DND-41 (cell line): ENCODE results near the gene IL13RA2.

Experiments used
- ATAC-seq: fragments of 200-7000 bp; cut with Tn5 transposase; 3 replicates; pipeline ENCODE4 v1.9.1; 2021; ENCODE audit warnings: low read depth; ENCODE audit not compliant: insufficient read depth
- DNase-seq: peaks from one replicate; pipeline ENCODE4 v3.0.0-alpha.2; 2020
- H2AFZ ChIP-seq: 2 replicates; pipeline ENCODE4 v1.6.0; 2012; ENCODE audit warnings: low read depth, low read length
- H3K27ac ChIP-seq: 2 replicates; pipeline ENCODE4 v1.5.1; 2012; ENCODE audit warnings: low read length, inconsistent platforms
- H3K27me3 ChIP-seq: fragments of 200-600 bp; sonication (generic); 2 replicates; pipeline ENCODE4 v1.6.0; 2012; ENCODE audit warnings: low read length, mild to moderate bottlenecking, inconsistent platforms; ENCODE audit not compliant: insufficient read depth, poor library complexity
- H3K36me3 ChIP-seq: 2 replicates; pipeline ENCODE4 v1.5.1; 2012; ENCODE audit warnings: low read length, inconsistent platforms; ENCODE audit not compliant: insufficient read depth
- H3K4me1 ChIP-seq: 2 replicates; pipeline ENCODE4 v1.5.1; 2012; ENCODE audit warnings: mild to moderate bottlenecking, low read length; ENCODE audit not compliant: insufficient read depth
- H3K4me2 ChIP-seq: 2 replicates; pipeline ENCODE4 v1.6.0; 2012; ENCODE audit warnings: mild to moderate bottlenecking, moderate library complexity, low read length, inconsistent platforms; ENCODE audit not compliant: insufficient read depth
- H3K4me3 ChIP-seq, 2 experiments: fragments of 200-600 bp in 1 of 2; shearing (Covaris generic) in 1 of 2; 2 replicates each; pipeline ENCODE4 v1.5.1; 2012 to 2016; ENCODE audit warnings: inconsistent platforms in 2 of 2, low read length in 2 of 2, mild to moderate bottlenecking in 2 of 2, low read depth in 1 of 2, moderate library complexity in 1 of 2
- H3K79me2 ChIP-seq: 2 replicates; pipeline ENCODE4 v1.6.0; 2012; ENCODE audit warnings: low read length, inconsistent platforms; ENCODE audit not compliant: insufficient read depth
- H3K9ac ChIP-seq: 2 replicates; pipeline ENCODE4 v1.6.0; 2012; ENCODE audit warnings: low read depth, mild to moderate bottlenecking, inconsistent platforms, low read length, moderate library complexity
- H3K9me3 ChIP-seq: 2 replicates; pipeline ENCODE4 v1.5.1; 2012; ENCODE audit warnings: low read length, moderate library complexity, mild to moderate bottlenecking, inconsistent platforms; ENCODE audit not compliant: insufficient read depth, severe bottlenecking
- H4K20me1 ChIP-seq: 2 replicates; pipeline ENCODE4 v1.6.0; 2012; ENCODE audit warnings: low read length; ENCODE audit not compliant: insufficient read depth
- EZH2 ChIP-seq: IDR thresholded peaks from 3 replicates; pipeline ENCODE4 v1.6.1; 2012; ENCODE audit warnings: borderline replicate concordance, low read depth, mild to moderate bottlenecking, moderate library complexity, low read length, inconsistent platforms; ENCODE audit not compliant: severe bottlenecking
- TF ChIP-seq, protein P1 (sequence below): IDR thresholded peaks from 2 replicates; pipeline ENCODE4 v1.5.1; 2012; ENCODE audit warnings: borderline replicate concordance, low read length, moderate library complexity, mild to moderate bottlenecking; ENCODE audit not compliant: poor library complexity, severe bottlenecking; ENCODE audit errors: extremely low read depth

Gene IL13RA2

GRCh38 chrX:115031989-115032388, 14.6 kb upstream of the IL13RA2 start:
- H4K20me1 ChIP-seq: no peaks in the 10 kb centered on the region
- ATAC-seq: no peak
- no peaks in the 10 kb centered on the region for H3K4me1 ChIP-seq
- no peaks in the 10 kb centered on the region for H3K9me3 ChIP-seq
- no peaks in the 10 kb centered on the region for H3K79me2 ChIP-seq
- no peak for DNase-seq
- H3K9ac ChIP-seq: no peak overlapping the region
- no peak overlapping the region for H3K27ac ChIP-seq
- TF ChIP-seq, protein P1, sequence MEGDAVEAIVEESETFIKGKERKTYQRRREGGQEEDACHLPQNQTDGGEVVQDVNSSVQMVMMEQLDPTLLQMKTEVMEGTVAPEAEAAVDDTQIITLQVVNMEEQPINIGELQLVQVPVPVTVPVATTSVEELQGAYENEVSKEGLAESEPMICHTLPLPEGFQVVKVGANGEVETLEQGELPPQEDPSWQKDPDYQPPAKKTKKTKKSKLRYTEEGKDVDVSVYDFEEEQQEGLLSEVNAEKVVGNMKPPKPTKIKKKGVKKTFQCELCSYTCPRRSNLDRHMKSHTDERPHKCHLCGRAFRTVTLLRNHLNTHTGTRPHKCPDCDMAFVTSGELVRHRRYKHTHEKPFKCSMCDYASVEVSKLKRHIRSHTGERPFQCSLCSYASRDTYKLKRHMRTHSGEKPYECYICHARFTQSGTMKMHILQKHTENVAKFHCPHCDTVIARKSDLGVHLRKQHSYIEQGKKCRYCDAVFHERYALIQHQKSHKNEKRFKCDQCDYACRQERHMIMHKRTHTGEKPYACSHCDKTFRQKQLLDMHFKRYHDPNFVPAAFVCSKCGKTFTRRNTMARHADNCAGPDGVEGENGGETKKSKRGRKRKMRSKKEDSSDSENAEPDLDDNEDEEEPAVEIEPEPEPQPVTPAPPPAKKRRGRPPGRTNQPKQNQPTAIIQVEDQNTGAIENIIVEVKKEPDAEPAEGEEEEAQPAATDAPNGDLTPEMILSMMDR: no peak
- TF ChIP-seq EZH2: no peak
- no peak overlapping the region for H2AFZ ChIP-seq
- H3K27me3 ChIP-seq: no peaks in the 10 kb centered on the region
- H3K36me3 ChIP-seq: no peaks in the 10 kb centered on the region
- no peak overlapping the region for H3K4me3 ChIP-seq
- no peak overlapping the region for H3K4me2 ChIP-seq

GRCh38 chrX:115030625-115031024, 13.2 kb upstream of the IL13RA2 start:
- TF ChIP-seq, protein P1: no peak
- TF ChIP-seq EZH2: no peak
- ATAC-seq: no peak
- Histone ChIP-seq H3K27ac (no peak overlapping the region), H3K4me2 (no peak overlapping the region), H3K27me3 (no peaks in the 10 kb centered on the region), H2AFZ (no peak overlapping the region), H3K9me3 (no peaks in the 10 kb centered on the region), H3K9ac (no peak overlapping the region), H3K79me2 (no peaks in the 10 kb centered on the region), H3K36me3 (no peaks in the 10 kb centered on the region), H4K20me1 (no peaks in the 10 kb centered on the region), H3K4me1 (no peaks in the 10 kb centered on the region), H3K4me3 (no peak overlapping the region)
- no peak for DNase-seq

DNA sequence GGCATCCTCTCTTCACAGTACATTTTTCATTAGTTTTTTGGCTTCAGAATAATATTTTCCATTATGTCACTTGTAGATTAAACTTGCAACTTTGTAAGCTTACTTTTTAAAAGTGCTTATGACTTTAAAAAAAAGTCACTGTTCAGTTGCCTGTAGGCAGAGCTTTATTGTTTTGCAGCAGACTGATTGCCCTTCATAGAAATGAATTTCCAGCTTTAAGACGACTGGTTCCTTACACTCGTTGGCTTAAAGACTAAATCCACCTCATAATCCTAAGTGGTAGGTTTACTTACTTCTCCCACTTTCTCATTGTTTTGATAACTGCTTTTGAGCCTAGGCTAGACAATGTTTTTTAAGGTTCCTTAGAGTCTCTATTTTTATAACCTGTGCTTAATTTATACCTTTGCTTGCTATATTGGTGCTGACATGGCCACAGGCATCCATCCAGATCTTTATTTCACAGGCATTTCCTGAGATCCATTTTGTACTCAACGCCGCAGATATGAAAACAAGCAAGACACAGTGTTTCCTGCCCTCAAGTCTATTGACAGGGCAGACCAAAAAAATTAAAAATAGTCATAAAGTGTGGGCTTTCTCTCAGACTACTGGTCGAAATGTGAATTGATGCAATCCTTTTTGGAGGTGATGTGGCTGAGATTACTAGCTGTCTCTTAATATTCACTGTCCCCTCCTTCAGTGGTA, 12.6 kb upstream of the IL13RA2 start:
- no peak overlapping the region for H3K4me2 ChIP-seq
- H2AFZ ChIP-seq: no peak overlapping the region
- TF ChIP-seq EZH2: no peak
- TF ChIP-seq, protein P1: no peak
- ATAC-seq (no peak), DNase-seq (no peak)
- no peaks in the 10 kb centered on the region for H3K79me2 ChIP-seq
- H3K9ac ChIP-seq: no peak overlapping the region
- H3K27me3 ChIP-seq: no peaks in the 10 kb centered on the region
- H3K4me3 ChIP-seq: no peak overlapping the region
- no peaks in the 10 kb centered on the region for H3K36me3 ChIP-seq
- H3K9me3 ChIP-seq: no peaks in the 10 kb centered on the region
- no peaks in the 10 kb centered on the region for H4K20me1 ChIP-seq
- no peak overlapping the region for H3K27ac ChIP-seq
- H3K4me1 ChIP-seq: no peaks in the 10 kb centered on the region
